ENCODE data around the gene C7orf25.

DNA sequence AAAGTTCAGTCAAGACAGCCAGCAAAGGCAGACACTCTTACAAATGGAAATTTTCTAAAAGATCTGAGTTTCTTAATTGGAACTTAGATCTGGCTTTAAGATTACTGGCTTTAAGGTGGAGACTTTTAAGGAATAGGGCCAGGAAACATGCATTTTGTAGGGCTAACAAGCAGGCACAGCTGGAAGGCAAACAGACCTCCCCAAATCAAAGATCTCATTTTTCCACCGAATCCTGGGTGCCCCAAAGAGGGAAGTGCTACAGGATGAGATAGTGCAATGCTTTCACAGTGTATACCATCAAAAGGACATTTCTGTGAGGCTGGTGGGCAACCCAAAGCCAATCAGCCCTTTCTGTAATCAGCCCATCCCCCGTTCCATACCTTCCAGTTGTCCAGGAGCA lies 47.7 kb upstream of the C7orf25 start:
- TF ChIP-seq, protein P1, sequence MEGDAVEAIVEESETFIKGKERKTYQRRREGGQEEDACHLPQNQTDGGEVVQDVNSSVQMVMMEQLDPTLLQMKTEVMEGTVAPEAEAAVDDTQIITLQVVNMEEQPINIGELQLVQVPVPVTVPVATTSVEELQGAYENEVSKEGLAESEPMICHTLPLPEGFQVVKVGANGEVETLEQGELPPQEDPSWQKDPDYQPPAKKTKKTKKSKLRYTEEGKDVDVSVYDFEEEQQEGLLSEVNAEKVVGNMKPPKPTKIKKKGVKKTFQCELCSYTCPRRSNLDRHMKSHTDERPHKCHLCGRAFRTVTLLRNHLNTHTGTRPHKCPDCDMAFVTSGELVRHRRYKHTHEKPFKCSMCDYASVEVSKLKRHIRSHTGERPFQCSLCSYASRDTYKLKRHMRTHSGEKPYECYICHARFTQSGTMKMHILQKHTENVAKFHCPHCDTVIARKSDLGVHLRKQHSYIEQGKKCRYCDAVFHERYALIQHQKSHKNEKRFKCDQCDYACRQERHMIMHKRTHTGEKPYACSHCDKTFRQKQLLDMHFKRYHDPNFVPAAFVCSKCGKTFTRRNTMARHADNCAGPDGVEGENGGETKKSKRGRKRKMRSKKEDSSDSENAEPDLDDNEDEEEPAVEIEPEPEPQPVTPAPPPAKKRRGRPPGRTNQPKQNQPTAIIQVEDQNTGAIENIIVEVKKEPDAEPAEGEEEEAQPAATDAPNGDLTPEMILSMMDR (IDR thresholded peaks at IDR 0.05; ENCODE audit: insufficient read depth, low read depth, low read length): no peak
- no peak for TF ChIP-seq EZH2 (IDR thresholded peaks at IDR 0.05; ENCODE audit: insufficient read depth, low read length)
